Hepatocyte (in vitro differentiated cells): ENCODE measurements around the gene FAM47C.

Source experiments
- CTCF ChIP-seq: fragments of 200-600 bp; sonication (generic); IDR thresholded peaks from 2 replicates; pipeline ENCODE4 v1.5.1; 2016; ENCODE audit warnings: antibody characterized with exemption, mild to moderate bottlenecking; ENCODE audit not compliant: poor library complexity
- EZH2 ChIP-seq: fragments of 200-600 bp; sonication (generic); IDR thresholded peaks from 2 replicates; pipeline ENCODE4 v1.6.1; 2016; ENCODE audit warnings: antibody characterized with exemption, mild to moderate bottlenecking, borderline replicate concordance
- EZH2phosphoT487 ChIP-seq: fragments of 200-600 bp; sonication (generic); IDR thresholded peaks from one replicate; pipeline ENCODE4 v1.6.1; 2018; ENCODE audit warnings: antibody characterized with exemption, mild to moderate bottlenecking, low read depth, moderate library complexity; ENCODE audit not compliant: unreplicated experiment, severe bottlenecking

DNA sequence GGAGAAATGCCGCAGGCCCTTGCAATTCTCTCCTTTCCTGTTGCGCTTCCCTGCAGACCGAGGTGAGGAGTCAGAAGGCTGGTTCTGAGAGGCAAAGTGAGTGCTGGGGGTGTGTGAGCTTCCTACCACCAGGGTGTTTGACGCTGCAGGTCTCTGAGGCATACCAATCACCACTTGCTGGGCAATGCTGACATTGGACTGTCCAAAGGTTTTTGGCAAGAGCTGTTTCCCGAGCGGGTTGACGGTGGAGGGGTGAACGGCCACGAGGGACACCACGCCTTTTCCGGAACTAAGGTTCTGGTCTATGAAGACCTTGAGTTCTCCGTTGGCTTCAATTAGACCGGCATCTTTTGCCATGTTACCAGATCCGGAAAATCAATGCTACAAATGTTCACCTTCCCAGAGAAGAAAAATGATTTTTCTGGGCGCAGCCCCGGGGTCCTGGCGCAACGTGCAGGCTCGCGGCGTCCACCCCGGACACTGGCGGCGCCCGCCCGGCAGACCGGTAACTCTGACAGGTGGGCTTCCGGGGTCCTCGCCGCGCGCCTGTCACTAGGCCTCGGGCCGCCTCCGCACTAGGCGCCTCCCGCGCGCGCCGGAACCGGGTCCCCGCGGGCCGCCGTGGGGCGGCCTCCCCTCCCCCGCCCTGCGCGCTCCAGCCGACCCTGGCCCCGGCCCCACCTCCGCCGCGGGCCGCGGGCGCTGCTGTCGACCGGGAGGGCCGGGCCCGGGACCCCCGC, 44.9 kb upstream of the FAM47C start:
- TF ChIP-seq CTCF (no peak), EZH2 (no peak), EZH2phosphoT487 (no peak)
